Fibroblast of the aortic adventitia (primary cell): ENCODE data around the gene OLFM4. TPM values are rescaled to one million over a fixed set of nuclear protein-coding genes. Genes with fewer than 3 reads are reported as not detected.

ENCODE experiments used
- DNase-seq: peaks from one replicate; pipeline ENCODE4 v3.0.0-alpha.2; 2010; ENCODE audit warnings: low read depth
- H3K4me3 ChIP-seq: 2 replicates; pipeline ENCODE4 v1.5.1; 2011; ENCODE audit warnings: low read depth, mild to moderate bottlenecking, control low read depth, low read length, moderate library complexity
- total RNA-seq: library from RNA; depleted of rRNA; stranded (reverse); fragments of >200 nt; gene quantifications from 2 replicates; pipeline ENCODE4 v1.2.3, GENCODE V29; 2012; ENCODE audit warnings: low replicate concordance
- TF ChIP-seq, protein P1 (sequence below): IDR thresholded peaks from 2 replicates; pipeline ENCODE4 v1.5.1; 2011; ENCODE audit warnings: mild to moderate bottlenecking, low read length, control low read depth, inconsistent platforms; ENCODE audit not compliant: insufficient read depth

The OLFM4 gene
- total RNA-seq, 1 donor: 0.09 TPM

DNA sequence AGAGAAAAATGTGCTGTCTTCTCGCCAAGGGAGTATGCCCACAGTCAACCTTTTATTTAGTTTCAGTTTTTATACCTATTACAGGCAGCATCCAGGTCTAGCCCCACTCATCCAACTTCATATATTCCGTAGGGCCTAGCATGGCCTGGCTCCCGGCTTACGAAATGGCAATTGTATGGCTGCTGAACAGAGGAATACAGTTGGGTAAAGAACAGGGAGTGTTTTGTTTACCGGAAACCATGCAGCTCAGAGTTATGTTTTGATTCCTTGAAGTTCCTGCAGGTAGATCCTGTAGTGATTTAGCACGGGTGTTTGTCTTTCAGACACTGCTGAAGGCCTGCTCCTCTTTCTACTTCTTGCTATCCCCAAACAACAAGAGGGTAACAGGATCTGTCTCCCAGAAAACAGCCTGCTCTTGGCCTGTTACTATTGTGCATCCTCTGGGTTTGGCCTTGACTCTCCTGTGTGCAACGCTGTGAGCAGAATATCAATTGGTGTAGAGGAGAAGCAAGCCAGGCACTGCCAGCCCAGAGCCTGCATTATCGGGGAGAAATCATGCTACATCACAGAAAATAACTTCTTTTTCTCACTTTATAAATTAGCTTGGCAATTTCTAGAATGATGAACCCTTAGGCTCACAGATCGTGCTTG lies 32.4 kb downstream of the OLFM4 start:
- TF ChIP-seq, protein P1, sequence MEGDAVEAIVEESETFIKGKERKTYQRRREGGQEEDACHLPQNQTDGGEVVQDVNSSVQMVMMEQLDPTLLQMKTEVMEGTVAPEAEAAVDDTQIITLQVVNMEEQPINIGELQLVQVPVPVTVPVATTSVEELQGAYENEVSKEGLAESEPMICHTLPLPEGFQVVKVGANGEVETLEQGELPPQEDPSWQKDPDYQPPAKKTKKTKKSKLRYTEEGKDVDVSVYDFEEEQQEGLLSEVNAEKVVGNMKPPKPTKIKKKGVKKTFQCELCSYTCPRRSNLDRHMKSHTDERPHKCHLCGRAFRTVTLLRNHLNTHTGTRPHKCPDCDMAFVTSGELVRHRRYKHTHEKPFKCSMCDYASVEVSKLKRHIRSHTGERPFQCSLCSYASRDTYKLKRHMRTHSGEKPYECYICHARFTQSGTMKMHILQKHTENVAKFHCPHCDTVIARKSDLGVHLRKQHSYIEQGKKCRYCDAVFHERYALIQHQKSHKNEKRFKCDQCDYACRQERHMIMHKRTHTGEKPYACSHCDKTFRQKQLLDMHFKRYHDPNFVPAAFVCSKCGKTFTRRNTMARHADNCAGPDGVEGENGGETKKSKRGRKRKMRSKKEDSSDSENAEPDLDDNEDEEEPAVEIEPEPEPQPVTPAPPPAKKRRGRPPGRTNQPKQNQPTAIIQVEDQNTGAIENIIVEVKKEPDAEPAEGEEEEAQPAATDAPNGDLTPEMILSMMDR: no peak
- H3K4me3 ChIP-seq: no peak overlapping the region
- no peak for DNase-seq

DNA sequence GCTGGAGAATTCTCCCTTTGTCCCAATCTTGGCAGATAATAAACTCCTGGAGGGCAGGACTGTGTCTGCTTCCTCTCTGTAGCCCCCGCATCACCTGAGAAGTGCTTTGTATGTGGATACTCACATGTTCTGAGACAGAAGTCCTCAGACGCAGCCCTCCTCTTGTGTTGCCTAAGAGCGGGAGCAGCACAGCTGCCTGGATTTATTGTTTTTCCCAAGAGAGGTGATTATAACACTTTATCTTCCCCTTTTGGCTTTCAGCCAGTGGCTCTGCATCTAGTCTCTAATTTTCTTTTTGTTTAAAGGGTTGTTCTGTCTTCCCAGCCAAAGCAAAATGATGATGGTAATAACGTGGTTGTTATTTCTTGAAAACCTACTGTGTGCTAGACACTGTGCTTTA lies 36.1 kb downstream of the OLFM4 start:
- no peak overlapping the region for H3K4me3 ChIP-seq
- TF ChIP-seq, protein P1: no peak
- no peak for DNase-seq

DNA sequence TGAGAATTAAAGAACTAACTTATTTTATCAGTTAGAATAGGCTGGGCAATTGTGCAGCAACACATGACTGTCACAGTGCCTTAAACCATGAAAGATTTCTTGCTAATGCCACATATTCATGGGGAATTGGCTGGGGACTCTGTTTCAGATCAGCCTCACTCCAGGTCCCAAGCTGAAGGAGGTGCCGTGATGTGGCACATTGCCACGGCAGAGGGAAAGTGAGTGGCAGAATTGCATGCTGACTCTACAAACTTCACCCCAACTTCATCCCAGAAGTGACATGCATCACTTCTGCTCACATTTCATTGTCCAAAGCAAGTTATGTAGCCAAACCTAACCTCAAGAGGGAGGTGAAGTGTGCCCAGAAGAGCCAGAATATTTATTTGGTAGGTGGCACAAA lies 37.8 kb downstream of the OLFM4 start:
- H3K4me3 ChIP-seq: no peak overlapping the region
- TF ChIP-seq, protein P1: no peak
- no peak for DNase-seq

DNA sequence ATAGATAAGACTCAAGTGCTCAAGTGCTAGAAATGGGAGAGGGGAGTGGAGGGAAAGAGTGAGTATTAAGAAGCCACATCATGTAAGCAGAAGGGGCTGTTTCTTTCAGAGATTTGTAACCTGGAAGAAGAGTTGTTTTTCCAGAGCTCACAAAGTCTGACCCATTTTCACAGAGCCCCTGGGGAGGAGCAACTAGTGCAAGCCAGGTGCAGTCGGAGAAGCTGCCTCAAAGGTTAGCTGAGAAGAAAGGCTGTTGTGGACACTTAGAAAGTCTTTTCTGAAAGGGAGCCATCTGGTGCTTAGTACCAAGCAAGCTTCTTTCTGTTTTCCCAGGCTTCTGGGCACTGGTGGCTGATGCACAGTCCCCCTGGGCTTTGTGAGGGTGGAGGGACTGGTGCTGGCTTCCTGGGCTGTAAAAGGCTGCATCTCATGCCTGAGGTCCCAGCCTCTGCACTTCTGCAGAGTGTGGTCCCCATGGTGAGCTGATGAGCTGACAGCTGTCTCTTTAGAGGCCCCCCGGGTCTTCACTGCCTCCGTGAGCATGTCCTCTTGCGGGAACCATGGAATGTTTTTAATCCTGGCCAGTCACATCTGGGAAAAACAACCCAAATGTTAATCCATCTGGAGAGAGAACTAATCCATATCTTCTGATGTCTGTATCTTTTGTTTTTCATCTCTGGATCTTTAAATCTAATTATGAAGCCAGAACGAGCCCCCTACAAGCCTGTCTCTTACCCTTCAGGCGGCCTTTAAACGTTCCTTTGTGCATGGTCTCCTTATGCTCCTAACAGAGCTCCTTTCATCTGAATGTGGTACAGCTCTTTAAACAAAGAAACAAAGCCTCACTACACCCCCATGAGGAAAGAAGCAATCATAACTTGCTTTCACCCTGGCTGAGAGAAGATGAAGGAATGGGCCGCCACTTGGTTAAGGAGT lies 40.2 kb downstream of the OLFM4 start:
- TF ChIP-seq, protein P1: no peak
- H3K4me3 ChIP-seq: no peak overlapping the region
- no peak for DNase-seq

DNA sequence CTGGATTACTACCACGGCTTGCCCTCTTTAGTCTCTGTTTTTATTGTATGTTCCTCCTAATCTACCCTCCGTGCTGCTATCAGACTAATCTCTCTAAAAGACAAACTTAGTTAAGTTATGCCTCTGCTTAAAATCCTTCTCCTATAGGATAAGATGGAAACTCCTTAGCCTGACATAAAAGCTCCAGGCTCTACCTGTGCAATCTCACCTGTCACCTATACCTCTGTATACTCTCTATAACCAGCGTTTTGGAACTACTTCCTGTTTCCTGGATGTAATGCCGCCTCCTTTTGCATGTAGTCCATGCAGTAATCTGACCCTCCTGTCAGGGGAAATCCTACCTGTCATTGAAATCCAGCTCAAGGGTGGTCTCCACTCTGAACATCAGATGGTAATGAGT lies 41.2 kb downstream of the OLFM4 start:
- DNase-seq: no peak
- TF ChIP-seq, protein P1: no peak

DNA sequence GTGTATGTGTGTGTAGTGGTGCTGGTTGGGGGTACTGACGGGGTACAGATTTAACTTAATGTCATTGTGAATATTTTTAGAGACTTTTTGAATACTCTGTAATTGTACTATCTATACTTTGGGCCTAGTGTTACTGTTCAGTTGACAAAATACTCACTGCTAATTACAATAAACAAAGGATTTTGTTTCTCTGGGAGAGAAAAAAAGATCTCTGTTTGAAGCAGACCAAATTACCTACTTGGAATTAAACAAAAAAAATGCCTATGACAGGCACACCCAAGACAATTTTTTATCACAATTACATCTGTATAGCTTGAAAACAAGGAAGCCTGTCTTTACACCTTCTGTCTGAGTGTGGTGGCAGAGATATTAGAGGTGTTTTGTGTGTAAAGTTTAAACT lies 45.1 kb downstream of the OLFM4 start:
- no peak for DNase-seq
- TF ChIP-seq, protein P1: no peak
- no peak overlapping the region for H3K4me3 ChIP-seq

More for the DNA sequence above, 41.2 kb downstream of the OLFM4 start:
- H3K4me3 ChIP-seq: no peak overlapping the region
